Erythroblast (primary cell): Measurements from ENCODE around the gene COG5.
"Not testable (repeated sequence)": the region's sequence is repeated elsewhere in the genome, so short reads cannot be mapped to it uniquely, and the experiment has no call there.

ENCODE experiments used
- DNase-seq, 2 experiments: peaks; one replicate each; lab custom pipeline; 2025; lab: John Stamatoyannopoulos, UW
- GATA1 ChIP-seq: IDR thresholded peaks from 2 replicates; pipeline ENCODE4 v1.6.1; 2011; ENCODE audit warnings: low read depth, mild to moderate bottlenecking, control low read depth, low read length, moderate library complexity
- POLR2A ChIP-seq: IDR thresholded peaks from 2 replicates; pipeline ENCODE4 v1.6.1; 2011; ENCODE audit warnings: mild to moderate bottlenecking, low read length

COG5 gene

GRCh38 chr7:107169120-107170050 lies 394.3 kb downstream of the COG5 start:
- peak; percentile 73 for TF ChIP-seq POLR2A
- no peak for TF ChIP-seq GATA1
- DNase-seq = peak; percentile 97 to 98

GRCh38 chr7:107168233-107169119 lies 395.2 kb downstream of the COG5 start, which contains the start of gene HBP1:
Gene HBP1 (plus strand): TSS chr7:107169003. CDS start chr7:107179894, 10,891 bp downstream.
- peak; percentile 57 for TF ChIP-seq POLR2A
- TF ChIP-seq GATA1 = no peak
- peak; percentile 100 for DNase-seq

- TF ChIP-seq POLR2A (peak; percentile 35), GATA1 (no peak)
Measured at GRCh38 chr7:107167483-107168232, 396.1 kb downstream of the COG5 start.

GRCh38 chr7:107166736-107167426 lies 396.8 kb downstream of the COG5 start:
- no peak for TF ChIP-seq POLR2A
- TF ChIP-seq GATA1 = no peak
- DNase-seq = no peak

More at GRCh38 chr7:107167483-107168232, 396.1 kb downstream of the COG5 start:
- DNase-seq = peak; percentile 80 to 88

- no peak for DNase-seq
- TF ChIP-seq POLR2A (no peak), GATA1 (no peak)
Measured at GRCh38 chr7:107165341-107165740, 398.4 kb downstream of the COG5 start.

- TF ChIP-seq POLR2A (no peak), GATA1 (no peak)
- DNase-seq = no peak
Measured at GRCh38 chr7:107164092-107164491, 399.6 kb downstream of the COG5 start.

- TF ChIP-seq GATA1 (no peak), POLR2A (no peak)
- DNase-seq = no peak
Measured at GRCh38 chr7:107162475-107162874, 401.2 kb downstream of the COG5 start.

- no peak for DNase-seq
- no peak for TF ChIP-seq POLR2A
- no peak for TF ChIP-seq GATA1
Measured at GRCh38 chr7:107161415-107161814, 402.3 kb downstream of the COG5 start.

GRCh38 chr7:107160389-107160788 lies 403.3 kb downstream of the COG5 start:
- DNase-seq = no peak
- TF ChIP-seq POLR2A = no peak
- no peak for TF ChIP-seq GATA1

- TF ChIP-seq POLR2A (no peak), GATA1 (no peak)
- DNase-seq = no peak
Measured at GRCh38 chr7:107158028-107158427, 405.7 kb downstream of the COG5 start.

GRCh38 chr7:107157091-107157490 lies 406.6 kb downstream of the COG5 start:
- DNase-seq = no peak

GRCh38 chr7:107155726-107156125 lies 408.0 kb downstream of the COG5 start:
- not testable (repeated sequence) for DNase-seq

More at GRCh38 chr7:107157091-107157490, 406.6 kb downstream of the COG5 start:
- TF ChIP-seq GATA1 = no peak
- no peak for TF ChIP-seq POLR2A
